ENCODE measurements around the gene MED26.

- TF ChIP-seq CTCF (IDR thresholded peaks at IDR 0.05) = no peak
- TF ChIP-seq POLR2AphosphoS5 (IDR thresholded peaks at IDR 0.05; ENCODE audit: low read depth, low read length) = no peak
- no peak for TF ChIP-seq TCF7L2 (IDR thresholded peaks at IDR 0.05; ENCODE audit: low read depth, low read length)
These were observed 66.6 kb downstream of the MED26 start for GRCh38 chr19:16561382-16561781.

Data from Panc1 (cell line).